Karpas-422 (cell line): Measurements from ENCODE around the gene PPM1F. TPM values are rescaled to one million over a fixed set of nuclear protein-coding genes. Genes with fewer than 3 reads are reported as not detected.
"Not testable (repeated sequence)": the region's sequence is repeated elsewhere in the genome, so short reads cannot be mapped to it uniquely, and the experiment has no call there.

ENCODE experiments used
- DNase-seq: peaks from one replicate; pipeline ENCODE4 v3.0.0-alpha.2; 2015
- H2AFZ ChIP-seq: fragments of 200-600 bp; sonication (generic); 2 replicates; pipeline ENCODE4 v1.6.1; 2014; ENCODE audit warnings: antibody characterized with exemption, low read length, mixed read lengths
- H3K27ac ChIP-seq: fragments of 200-600 bp; sonication (generic); 2 replicates; pipeline ENCODE4 v1.5.1; 2014; ENCODE audit warnings: mild to moderate bottlenecking, low read length, moderate library complexity
- H3K27me3 ChIP-seq: fragments of 200-600 bp; sonication (generic); 2 replicates; pipeline ENCODE4 v1.6.1; 2014; ENCODE audit warnings: low read length, mixed read lengths
- H3K36me3 ChIP-seq: fragments of 200-600 bp; sonication (generic); 2 replicates; pipeline ENCODE4 v1.6.1; 2014; ENCODE audit warnings: low read length, mixed read lengths; ENCODE audit not compliant: insufficient read depth
- H3K4me1 ChIP-seq: fragments of 200-600 bp; sonication (generic); 2 replicates; pipeline ENCODE4 v1.6.1; 2014; ENCODE audit warnings: mild to moderate bottlenecking, low read length, mixed read lengths
- H3K4me2 ChIP-seq: fragments of 200-600 bp; sonication (generic); 2 replicates; pipeline ENCODE4 v1.6.1; 2014; ENCODE audit warnings: low read length, low read depth, mild to moderate bottlenecking; ENCODE audit not compliant: poor library complexity, severe bottlenecking
- H3K4me3 ChIP-seq: fragments of 200-600 bp; sonication (generic); 2 replicates; pipeline ENCODE4 v1.5.1; 2014; ENCODE audit warnings: mild to moderate bottlenecking, antibody characterized with exemption, low read length, mixed read lengths
- H3K79me2 ChIP-seq: fragments of 200-600 bp; sonication (generic); 2 replicates; pipeline ENCODE4 v1.6.1; 2014; ENCODE audit warnings: mild to moderate bottlenecking, low read length, mixed read lengths
- H3K9ac ChIP-seq: fragments of 200-600 bp; sonication (generic); 2 replicates; pipeline ENCODE4 v1.6.0; 2014; ENCODE audit warnings: low read length
- H3K9me2 ChIP-seq: fragments of 200-600 bp; sonication (generic), shearing (Covaris generic); replicated peaks from 2 replicates; pipeline ENCODE4 v1.6.0; 2014; ENCODE audit warnings: mild to moderate bottlenecking, low read length, moderate library complexity; ENCODE audit not compliant: insufficient read depth
- H3K9me3 ChIP-seq: fragments of 300-700, 200-600 bp; sonication (generic); 2 replicates; pipeline ENCODE4 v1.6.1; 2014; ENCODE audit warnings: low read length, mixed read lengths
- H4K20me1 ChIP-seq: fragments of 200-600 bp; sonication (generic); 2 replicates; pipeline ENCODE4 v1.6.1; 2014; ENCODE audit warnings: mild to moderate bottlenecking, antibody characterized with exemption, low read length, low read depth; ENCODE audit not compliant: insufficient read depth
- total RNA-seq: library from RNA; depleted of rRNA; stranded (reverse); fragments of >200 nt; shearing (Covaris generic); gene quantifications from 2 replicates; pipeline ENCODE4 v1.2.3, GENCODE V29; 2014; ENCODE audit warnings: low replicate concordance; rRNA removed

PPM1F gene
- total RNA-seq, 1 experiment from 2014 or later: 21.1 TPM

DNA sequence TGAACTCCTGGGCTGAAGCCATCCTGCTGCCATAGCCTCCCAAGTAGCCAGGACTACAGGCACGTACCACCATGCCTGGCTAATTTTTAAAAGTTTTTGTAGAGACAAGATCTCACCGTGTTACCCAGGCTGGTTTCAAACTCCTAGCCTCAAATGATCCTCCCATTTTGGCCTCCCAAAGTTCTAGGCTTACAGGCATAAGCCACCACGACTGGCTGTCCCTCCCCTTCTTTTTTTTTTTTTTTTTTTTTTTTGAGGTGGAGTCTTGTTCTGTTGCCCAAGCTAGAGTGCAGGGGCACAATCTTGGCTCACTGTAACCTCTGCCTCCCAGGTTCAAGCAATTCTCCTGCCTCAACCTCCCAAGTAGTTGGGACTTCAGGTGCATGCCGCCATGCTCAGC is 77.7 kb downstream of the PPM1F start:
- H3K27ac ChIP-seq, DNase-seq, H3K4me3 ChIP-seq, H3K9ac ChIP-seq, H3K9me2 ChIP-seq, H3K79me2 ChIP-seq, H3K27me3 ChIP-seq, H3K4me1 ChIP-seq, H3K36me3 ChIP-seq, H4K20me1 ChIP-seq, H2AFZ ChIP-seq, H3K9me3 ChIP-seq, H3K4me2 ChIP-seq: not testable (repeated sequence)

DNA sequence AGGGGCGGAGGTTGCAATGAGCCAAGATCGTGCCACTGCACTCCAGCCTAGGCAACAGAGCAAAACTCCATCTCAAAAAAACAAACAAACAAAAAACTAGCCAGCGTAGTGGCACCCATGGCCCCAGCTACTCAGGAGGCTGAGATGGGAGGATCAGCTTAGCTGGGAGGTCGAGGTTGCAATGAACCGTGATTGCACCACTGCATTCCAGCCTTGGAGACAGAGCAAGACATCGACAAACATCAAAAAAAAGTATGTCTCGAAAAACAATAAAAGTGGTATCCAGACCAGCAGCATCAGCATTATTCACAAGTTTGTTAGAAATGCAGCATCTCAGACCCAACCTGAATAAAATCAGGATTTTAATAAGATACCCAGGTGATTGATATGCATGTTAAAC is 79.0 kb downstream of the PPM1F start:
- Histone ChIP-seq H3K4me3 (no peak overlapping the region), H4K20me1 (no peaks in the 10 kb centered on the region), H3K9me2 (no peaks in the 10 kb centered on the region), H3K9ac (no peak overlapping the region), H3K4me1 (peaks cover 10% of the 10 kb centered on the region), H3K27me3 (no peaks in the 10 kb centered on the region), H3K27ac (no peak overlapping the region), H3K9me3 (no peaks in the 10 kb centered on the region), H3K4me2 (no peak overlapping the region), H3K36me3 (no peaks in the 10 kb centered on the region), H3K79me2 (no peaks in the 10 kb centered on the region), H2AFZ (no peak overlapping the region)
- no peak for DNase-seq

DNA sequence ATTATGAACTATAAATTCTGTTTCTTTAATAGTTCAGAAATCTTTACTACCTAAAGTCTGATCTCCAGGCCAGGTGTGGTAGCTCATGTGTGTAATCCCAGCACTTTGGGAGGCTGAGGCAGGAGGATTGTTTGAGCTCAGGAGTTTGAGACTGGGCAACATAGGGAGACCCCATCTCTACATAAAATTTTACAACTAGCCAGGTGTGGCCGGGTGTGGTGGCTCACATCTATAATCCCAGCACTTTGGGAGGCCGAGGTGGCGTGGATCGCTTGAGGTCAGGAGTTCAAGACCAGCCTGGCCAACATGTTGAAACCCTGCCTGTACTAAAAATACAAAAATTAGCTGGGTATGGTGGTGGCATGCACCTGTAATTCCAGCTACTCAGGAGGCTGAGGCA is 79.9 kb downstream of the PPM1F start:
- H3K27me3 ChIP-seq, H3K36me3 ChIP-seq, H4K20me1 ChIP-seq, H3K4me3 ChIP-seq, H3K4me2 ChIP-seq, H3K9me3 ChIP-seq, H3K9me2 ChIP-seq, H3K9ac ChIP-seq, DNase-seq, H3K27ac ChIP-seq, H2AFZ ChIP-seq, H3K79me2 ChIP-seq: not testable (repeated sequence)
- peaks cover 18% of the 10 kb centered on the region for H3K4me1 ChIP-seq

Other genes starting within 250 kb of the PPM1F start
- gene YPEL1, start 217.1 kb downstream of the PPM1F start, total RNA-seq: 1.6 and 1.8 TPM in 2 replicates
- gene MAPK1, start 85.2 kb downstream of the PPM1F start, total RNA-seq: 38.9 and 53.6 TPM in 2 replicates
- gene TOP3B, start 29.9 kb upstream of the PPM1F start, total RNA-seq: 38.1 and 72.9 TPM in 2 replicates